ENCODE results near the gene WDR33.
"Not testable (repeated sequence)": the region's sequence is repeated elsewhere in the genome, so short reads cannot be mapped to it uniquely, and the experiment has no call there.

The WDR33 gene

DNA sequence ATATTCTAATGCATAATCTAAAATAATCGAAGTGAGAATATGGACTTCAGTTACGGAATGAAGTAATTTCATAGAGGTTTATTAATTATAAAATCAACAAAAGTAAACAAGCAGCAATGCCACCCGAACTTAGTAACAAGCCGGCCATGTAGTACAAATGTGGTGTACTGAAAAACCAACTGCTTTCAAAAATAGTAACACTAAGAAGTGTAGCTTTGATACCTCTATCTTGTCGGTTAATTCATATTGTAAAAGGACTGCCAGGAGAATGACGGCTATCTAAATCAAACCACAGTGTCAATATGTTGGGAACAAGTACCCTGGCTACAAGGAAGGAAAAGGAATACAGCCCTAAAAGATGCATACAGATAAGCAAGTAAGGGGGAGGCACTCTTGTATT is 48.5 kb downstream of the WDR33 start:
- DNase-seq, result no peak

DNA sequence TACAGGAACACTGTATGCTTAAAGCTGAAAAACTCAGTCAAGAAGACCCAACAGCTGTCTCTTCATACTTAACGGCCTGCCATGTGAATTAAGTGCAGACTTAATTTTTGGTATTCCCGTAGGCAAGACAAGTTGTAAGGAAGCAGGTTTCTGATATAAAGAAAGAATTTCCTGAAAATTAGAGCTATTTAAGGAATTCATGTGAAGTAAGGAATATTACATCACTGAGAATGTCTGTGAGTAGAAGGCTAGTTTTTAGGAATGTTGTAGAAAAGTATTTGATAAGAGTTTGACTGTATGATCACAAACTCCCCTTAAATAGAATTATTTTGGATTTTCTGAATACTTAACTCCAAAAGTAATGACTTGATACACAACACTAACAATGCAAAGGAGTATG is 51.0 kb downstream of the WDR33 start:
- no peak for DNase-seq

DNA sequence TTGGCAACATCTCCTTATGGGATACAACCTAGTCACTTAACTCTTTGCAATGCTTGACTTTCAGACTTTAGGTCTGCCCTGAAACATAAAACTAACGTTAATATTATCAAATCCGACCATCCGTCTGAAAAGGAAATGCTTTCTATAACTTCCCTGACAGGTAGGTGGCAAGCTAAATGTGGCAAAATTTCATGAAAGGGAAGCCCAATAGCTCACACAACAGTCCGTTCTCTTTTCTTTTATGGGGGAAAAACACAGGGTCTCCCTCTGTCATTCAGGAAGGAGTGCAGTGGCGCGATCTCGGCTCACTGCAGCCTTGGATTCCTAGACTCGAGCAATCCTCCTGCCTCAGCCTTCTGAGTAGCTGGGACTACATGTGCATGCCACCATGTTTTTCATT is 56.8 kb downstream of the WDR33 start:
- DNase-seq, result no peak

DNA sequence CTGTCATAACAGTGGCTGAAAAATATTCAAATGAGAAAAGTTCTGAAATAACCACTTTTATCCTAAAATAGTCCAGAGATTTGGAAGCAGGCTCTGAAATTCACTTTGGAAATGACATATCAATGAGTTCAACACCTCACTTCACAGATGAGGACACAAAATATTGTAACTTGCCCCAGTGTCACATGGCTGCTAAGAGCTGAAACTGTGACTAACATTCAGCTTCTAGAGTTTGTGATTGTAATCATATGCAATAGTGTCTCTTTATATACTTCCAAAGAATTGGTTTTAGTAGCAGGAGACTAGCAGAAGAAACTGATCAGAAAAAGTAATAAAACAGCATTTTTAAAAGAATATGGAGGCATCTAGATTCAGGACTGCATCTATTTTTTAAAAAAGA is 57.6 kb downstream of the WDR33 start:
- no peak for DNase-seq

DNA sequence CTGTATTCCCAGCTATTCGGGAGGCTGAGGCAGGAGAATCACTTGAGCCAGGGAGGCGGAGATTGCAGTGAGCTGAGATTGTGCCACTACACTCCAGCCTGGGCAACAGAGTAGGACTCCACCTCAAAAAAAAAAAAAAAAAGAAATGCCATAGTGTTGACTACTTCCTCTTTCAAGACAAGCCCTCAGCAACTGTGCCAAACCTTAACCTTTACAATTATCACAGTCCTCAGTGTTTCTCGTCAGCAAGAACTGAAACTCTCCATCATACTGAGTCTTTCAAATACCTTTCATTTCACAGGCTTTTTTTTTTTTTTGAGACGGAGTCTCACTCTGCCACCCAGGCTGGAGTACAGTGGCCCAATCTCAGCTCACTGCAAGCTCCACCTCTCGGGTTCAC is 61.4 kb downstream of the WDR33 start:
- not testable (repeated sequence) for DNase-seq

DNA sequence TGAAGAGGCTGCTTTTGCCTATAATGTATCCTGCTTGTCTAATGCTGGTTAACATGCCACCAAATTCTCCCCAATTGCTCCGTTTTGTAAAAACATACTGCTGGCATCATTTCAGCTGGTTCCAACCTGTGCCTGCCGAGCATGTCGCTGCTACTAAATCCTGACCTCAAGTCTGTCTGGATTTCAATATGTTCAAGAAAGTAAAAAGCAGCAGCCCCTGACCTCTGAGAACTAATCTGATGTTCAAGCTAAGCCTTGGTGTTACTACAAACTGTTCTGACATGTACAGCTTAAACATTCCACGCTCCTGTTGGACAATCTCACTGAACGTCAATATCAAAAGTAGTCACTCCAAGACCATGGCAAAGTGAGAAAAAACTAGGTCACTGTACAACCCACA is 63.4 kb downstream of the WDR33 start:
- DNase-seq, result no peak

DNA sequence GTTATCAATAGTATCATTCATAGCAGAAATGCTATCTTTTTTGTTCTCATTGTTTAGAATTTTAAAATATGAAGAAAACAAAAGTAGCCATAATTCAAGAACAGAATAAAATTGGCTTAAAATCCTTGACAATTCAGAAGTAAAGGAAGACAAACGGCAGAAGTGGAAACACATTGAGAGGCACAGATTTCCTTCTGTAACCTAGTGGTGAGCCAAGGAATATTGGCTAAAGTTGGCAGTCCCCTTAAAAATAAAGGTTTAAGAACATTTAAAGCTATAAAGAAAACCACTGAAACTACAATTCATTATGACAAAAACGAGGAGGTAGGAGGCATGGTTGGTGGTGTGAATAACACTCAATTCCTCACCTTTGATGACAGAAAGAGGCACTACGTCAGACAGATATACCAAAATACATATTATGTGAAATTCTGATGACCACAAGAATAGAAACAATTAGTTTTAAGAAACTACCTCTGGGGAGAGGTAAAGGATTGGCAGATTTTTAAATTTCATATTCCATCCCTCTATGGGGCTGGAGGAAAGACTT is 67.4 kb downstream of the WDR33 start:
- no peak for DNase-seq

DNA sequence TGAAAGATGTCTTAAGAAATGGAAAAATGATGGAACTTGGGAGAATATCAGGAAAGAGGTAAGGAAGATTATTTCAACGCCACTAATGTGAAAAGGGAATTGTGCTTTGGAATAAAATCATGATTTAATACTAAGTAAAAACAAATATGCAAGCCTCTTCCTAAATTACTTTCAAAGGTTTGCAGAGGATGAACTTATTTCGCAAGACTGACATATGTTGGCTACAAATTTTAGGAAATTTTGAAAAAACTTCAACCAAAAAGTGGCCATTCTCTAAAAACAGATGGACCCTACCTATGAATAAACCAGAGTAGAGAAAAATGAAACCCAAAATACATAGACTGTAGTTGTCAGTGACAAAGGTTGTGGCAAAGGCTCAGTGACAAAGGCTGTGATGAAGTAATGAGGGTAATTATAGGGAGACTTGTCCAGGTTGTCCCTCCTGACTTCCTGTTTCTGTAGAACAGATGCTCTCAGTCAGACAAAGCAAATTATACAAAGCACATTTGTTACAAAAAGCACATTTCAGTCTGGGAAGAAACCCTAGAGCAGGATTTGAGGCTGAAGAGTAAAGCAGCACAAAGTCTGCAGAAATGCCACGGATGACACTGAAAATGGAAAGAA is 70.2 kb downstream of the WDR33 start:
- DNase-seq, result no peak

DNA sequence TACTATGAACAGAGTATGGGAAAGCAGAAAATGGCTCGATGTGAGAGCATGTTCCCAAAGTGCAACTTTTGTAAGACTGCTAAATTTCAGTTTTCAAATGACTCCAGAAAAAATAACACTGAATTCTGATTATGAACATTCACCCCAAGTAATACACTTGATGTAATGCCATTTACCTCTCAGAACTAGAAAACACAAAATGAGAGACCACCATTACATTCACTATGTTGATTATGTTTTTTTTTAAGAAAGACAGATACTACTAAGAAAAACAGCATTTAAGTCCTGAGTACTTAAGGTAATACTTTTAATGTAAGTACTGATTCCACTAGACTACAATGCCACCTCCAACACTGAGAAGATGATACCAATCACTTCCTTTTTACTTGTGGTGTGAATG is 71.2 kb downstream of the WDR33 start:
- DNase-seq, result no peak

DNA sequence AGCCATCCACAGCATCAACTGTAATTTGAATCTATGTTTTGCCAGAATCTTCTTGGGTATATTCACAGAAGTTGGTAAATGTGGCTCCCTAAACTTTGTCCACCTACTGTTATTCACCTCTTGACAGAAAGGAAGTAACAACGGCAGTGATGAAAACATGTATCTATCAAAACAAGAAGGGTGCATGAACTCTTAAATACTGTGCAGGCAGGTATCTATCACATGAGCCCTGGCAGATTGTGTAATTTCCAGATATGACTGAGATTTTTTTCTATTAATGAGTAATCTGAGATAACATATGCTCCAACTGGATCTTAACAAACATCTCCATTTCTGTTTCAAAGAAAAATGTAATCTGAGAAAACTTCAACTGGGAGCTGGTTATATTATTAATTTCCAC is 73.1 kb downstream of the WDR33 start:
- no peak for DNase-seq

DNA sequence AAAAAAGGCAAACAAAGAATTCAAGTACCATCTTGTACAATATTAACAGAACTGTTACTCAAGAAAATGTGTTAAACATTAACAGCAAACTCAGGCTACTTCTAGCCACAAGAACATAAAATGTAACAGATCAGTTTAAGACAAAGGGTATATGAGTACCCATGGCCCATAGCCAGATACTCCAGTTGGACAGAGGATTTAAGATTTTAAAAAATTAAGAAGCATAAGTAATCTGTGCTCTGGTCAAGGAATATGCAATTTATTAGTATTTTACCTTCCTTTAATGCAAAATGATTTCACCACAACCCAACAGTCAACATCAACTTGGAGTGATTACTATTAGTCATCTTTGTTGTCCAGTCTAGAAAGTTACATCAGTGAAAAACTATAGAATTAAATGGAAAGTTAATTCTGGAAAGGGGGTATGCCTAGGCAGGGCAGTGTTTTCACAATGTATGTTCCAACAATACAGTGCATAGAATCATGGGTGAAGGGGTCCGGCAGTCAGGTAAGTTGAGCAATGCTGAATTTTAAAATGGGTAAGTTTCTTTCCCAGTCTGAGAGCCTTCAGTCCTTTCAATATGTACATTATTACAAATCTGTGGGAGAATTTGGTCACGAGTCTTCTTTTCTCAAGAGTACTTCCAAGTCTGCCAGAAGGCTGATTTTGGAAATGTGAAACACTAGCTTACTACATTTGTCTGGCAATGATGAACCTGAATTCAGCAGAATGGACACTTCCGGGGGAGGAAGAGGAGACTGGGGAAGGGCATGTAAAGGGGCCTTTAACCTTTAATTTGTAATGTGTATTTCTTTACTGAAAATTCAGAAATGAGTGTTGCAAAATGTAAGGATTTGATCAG is 75.2 kb downstream of the WDR33 start:
- no peak for DNase-seq

DNA sequence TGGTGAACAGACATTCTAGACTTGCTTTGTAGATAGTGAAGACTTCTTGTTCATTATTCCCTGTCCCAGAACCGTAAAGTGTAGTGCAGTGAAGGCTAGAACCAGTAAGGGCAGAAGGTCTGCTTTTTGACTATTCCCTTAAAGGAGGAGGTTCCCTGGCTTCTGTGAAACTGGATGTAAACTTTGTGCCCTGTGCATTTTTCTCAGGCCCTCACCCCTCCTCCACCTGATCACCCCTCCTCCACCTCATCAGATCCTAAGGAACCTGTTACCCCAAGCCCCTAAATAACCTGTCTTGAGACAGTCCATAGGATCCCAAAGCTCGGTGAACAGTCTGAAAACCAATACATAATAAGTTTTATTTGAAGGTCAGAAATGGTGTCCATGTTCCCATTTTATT is 75.9 kb downstream of the WDR33 start:
- no peak for DNase-seq

DNA sequence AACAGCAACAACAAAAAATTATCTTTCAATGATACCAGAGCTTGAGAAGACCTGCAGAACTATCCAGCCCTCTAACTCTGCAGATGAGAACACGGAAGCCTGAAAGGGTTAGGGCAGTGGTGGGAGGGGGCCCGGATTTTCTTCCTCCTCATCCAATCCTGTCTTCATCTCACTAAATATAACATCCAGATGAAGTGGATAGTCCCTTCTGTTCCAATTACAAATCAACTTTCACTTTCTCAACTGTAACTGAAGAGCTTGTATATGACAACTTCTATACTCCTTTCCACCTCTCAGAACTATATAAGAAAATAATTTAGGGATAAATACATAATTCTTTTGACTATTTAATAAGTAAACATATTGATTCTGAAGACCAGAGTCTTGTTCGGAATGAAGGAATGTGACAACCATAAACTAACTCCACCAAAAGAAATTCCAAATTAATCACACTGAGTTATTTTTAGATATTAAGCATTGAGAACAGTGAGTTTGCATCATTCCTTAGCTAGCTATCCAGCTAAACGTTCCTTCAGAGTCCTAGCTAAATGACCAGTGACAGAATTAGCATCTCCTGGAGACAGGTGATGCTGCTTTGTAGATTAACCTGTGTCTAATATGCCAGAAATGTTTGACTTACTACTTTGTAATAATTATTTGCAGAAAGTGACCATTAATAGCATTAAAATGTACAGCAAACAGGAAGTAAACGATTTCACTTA is 77.0 kb downstream of the WDR33 start:
- DNase-seq, result no peak

DNA sequence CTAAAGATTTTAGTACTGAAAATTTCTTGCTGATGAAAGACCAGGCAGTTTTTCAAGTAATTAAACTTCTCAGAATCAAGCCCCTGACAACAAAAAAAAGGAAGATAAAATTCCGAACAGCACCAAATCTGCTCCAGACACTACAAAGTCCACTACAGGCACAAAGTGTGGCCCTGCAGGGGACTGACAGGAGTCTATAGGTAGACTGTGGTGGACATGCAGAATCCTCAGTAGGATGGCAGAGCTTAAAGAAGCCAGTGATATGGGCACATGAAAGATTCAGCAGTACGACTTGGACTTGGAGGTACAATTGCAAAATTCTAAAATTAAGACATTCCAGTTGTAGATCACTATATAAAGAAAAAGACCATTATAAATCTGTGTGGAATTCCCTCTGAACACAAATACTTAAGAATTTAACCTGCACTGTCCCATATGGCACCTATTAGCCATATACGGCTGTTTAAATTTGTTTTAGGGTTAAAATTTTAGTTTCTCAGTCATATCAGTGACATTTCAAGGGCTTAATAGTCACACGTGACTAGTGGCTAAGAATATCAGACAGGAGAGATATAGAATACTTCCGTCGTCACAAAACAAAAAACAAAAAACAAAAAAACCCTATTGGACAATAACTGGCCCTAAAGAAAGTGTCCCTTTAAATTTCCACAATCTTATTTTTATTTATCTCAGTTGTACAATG is 77.7 kb downstream of the WDR33 start:
- DNase-seq, result no peak

DNA sequence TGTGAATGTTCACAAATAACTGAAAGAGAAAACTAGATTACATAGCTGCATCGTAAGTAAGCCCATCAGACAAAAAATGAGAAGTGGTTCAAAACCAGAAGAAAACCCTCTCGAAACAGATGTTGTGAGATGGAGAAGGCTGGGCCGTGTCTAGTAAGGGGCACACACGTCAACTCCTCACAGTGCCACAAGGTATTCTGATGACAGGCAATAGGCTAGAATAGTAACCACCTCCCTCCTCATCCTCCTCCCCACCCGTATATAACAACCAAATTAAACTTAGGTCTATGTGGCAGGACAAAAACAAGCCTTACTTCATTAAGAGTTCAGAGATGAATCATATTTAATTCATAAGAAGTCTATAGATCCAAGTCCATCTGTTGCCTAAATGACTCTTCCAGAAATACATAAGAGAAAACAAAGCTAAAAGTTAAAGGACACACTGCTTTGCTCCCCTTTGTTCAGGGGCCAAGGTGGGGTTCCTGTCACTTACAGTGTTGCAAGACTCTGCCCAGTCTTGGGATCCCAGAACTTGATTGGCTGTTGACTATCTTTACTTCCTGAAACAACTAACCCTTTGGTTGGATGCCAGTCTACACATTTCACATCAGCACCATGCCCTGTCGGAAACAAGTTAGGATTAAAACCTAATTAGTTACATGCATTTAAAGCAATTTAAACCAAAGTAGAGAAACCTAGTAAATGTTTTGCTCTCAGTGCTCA is 84.7 kb downstream of the WDR33 start:
- DNase-seq, result no peak

DNA sequence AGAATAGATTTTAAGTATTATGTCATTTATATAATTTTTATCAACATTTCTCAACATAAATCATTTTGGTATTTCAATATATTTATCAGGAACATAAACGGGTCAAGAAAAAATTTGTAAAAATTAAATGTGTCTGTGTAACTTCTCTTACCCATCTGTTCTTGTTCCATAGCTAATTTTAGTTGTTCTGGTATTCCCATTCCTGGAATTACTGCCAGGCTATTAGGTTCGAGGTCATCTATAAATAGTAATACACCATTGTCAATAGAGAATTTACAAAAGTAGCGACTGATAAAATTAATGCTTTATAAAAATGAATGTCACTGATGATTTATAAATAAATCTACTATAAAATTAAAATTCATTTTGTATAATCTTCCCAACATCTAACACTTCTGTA is 88.2 kb downstream of the WDR33 start:
- DNase-seq, result no peak

DNA sequence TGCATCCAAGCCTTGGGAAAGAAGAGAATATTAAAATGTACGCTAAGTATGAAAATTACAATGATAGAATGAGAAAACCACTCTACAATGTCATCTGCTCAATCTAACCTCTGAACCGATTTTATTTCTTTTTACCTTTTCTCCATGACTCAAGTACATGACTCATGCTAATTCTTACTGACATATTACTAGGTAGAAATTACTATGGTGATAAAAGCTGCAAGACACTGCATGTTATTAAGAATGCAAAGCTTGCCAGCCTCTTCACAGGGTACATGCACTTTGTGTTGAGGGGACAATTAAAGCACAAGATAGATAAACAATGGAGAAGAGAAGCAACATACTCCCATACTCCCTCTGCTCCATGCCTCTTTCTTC is 89.0 kb downstream of the WDR33 start:
- no peak for DNase-seq

DNA sequence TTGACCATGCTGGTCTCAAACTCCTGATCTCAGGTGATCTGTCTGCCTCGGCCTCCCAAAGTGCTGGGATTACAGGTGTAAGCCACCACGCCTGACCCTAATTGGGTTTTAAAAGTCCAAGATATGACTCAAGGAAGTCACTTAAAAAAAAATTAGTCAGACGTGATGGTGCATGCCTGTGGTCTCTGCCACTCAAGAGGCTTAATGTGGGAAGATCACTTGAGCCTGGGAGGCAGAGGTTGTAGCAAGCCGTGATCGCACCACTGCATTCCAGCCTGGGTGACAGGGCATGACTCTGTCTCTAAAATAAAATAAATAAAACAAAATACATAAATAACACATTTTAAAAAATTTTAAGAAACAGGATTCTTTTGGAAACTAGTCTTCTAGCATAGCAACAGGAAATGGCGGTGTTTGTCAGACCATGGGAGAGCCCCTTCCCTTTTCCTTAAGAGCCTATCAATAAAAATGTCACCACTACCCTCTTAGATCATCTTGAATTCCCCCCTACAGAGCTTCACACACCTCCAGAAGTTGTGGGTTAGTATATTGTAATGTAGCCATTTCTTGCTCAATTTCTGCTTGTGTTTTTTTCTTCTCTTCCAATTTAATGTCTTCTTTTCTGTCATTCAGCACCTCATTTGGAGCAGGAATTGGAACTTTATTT is 89.5 kb downstream of the WDR33 start:
- no peak for DNase-seq

DNA sequence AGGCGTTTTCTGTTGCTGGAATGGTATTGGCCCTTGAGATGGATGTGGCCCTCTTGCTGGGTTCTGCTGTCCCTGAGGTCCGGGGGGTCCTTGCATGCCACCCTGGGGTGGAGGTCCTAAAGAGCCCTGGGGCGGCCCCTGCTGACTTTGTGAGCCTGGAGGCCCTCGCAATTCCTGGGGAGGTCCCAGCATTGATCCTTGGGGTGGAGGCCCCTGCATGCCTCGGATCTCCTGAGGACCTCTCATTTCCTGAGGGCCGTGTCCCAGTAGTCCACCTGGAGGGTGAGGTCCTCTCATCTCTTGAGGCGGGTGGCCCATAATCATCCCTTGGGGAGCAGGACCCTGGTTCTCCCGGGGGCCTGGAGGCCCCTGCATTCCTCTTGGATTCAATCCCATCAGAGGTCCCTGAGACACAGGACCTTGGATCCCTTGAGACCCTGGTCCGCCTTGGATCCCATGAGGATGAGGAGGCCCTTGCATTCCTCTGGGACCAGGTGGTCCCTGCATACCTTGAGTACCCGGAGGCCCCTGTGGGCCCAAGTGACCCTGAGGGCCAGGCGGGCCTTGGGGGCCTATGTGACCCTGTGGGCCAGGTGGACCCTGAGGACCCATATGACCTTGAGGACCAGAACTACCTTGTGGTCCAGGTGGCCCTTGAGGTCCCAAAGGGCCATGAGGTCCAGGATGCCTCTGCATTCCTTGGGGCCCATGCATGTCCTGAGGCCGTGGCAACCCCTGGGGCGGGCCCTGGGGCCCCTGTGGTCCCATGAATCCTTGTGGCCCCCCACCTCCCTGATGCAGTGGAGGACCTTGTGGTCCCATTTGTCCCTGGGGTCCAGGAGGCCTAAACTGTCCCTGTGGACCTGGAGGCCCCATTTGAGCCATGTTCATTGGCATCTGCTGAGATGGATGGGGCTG is 91.4 kb downstream of the WDR33 start:
- DNase-seq, result no peak

DNA sequence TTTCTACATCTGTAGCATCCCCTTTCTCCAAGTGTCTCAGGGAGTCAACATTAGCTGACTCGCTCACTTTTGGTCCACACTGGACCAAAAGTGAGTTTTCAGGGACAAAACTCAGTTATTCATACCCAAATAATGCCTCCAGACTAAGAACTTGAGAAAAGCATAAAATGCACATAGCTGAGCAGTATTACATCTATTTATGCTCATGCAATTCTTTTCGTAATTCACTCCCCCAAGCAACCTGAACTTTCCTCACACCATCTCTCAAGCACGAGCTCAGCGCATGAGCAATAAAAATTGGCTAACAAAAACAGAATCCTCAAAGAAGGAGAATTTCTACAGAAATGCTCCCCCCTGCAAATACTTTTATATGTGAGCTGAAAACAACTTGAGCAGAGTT is 92.7 kb downstream of the WDR33 start:
- no peak for DNase-seq

Measured in NCI-H446 treated with DMSO at 0.1 percent for 48 hours (cell line).